Retinal pigment epithelial cell (primary cell): ENCODE data around the gene CPSF4.

Experiments
- DNase-seq: peaks from one replicate; pipeline ENCODE4 v3.0.0-alpha.2; 2010; ENCODE audit warnings: low read depth
- H3K4me3 ChIP-seq: 2 replicates; pipeline ENCODE4 v1.5.1; 2011; ENCODE audit warnings: mild to moderate bottlenecking, low read length, control low read depth, moderate library complexity
- TF ChIP-seq, protein P1 (sequence below): conservative IDR thresholded peaks from 2 replicates; pipeline ENCODE4 v1.5.1; 2011; ENCODE audit warnings: low read depth, low read length, control low read depth, inconsistent platforms

Gene CPSF4

DNA sequence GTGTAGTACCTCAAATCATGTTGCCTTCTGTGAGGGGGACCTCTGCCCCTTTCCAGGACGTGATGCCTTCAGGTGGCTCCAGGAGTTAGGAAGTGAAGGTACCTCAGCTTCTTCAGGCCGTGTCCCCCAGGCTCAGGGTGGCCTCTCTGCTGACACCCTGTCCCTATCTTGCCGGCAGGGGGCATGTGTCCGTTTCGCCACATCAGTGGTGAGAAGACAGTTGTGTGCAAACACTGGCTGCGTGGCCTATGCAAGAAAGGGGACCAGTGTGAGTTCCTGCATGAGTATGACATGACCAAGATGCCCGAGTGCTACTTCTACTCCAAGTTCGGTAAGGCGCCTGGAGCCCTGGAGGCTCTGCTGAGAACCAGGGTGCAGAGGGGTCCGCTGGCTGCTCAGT lies 9.2 kb downstream of the CPSF4 start:
- H3K4me3 ChIP-seq = no peak overlapping the region
- TF ChIP-seq, protein P1, sequence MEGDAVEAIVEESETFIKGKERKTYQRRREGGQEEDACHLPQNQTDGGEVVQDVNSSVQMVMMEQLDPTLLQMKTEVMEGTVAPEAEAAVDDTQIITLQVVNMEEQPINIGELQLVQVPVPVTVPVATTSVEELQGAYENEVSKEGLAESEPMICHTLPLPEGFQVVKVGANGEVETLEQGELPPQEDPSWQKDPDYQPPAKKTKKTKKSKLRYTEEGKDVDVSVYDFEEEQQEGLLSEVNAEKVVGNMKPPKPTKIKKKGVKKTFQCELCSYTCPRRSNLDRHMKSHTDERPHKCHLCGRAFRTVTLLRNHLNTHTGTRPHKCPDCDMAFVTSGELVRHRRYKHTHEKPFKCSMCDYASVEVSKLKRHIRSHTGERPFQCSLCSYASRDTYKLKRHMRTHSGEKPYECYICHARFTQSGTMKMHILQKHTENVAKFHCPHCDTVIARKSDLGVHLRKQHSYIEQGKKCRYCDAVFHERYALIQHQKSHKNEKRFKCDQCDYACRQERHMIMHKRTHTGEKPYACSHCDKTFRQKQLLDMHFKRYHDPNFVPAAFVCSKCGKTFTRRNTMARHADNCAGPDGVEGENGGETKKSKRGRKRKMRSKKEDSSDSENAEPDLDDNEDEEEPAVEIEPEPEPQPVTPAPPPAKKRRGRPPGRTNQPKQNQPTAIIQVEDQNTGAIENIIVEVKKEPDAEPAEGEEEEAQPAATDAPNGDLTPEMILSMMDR = peak; percentile 15
- DNase-seq = no peak

GRCh38 chr7:99448855-99449254 lies 10.1 kb downstream of the CPSF4 start:
- DNase-seq = no peak
- H3K4me3 ChIP-seq = no peak overlapping the region
- TF ChIP-seq, protein P1 = no peak

- TF ChIP-seq, protein P1 = no peak
- no peak overlapping the region for H3K4me3 ChIP-seq
- DNase-seq = no peak
Measured at GRCh38 chr7:99449326-99449725, 10.6 kb downstream of the CPSF4 start.

DNA sequence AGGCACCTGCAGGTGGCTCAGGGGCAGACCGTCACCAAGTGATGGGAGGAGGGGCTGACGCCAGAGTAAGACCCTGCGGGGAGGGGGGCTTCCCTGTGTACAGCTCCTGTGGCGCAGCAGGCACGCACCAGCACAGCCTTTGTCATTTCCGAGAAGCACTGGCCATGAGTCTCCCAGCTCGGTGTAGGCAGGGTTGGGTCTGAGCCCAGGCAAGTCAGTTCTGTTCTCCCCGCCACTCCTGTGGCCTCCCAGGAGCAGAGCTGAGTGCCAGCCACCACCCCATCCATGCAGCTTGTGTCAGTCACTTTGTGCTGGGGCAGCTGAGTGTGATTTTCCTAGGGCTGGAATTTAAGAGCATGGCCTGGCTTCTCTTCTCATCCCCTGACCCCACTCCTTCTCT lies 13.2 kb downstream of the CPSF4 start:
- TF ChIP-seq, protein P1 = no peak
- DNase-seq = no peak
- H3K4me3 ChIP-seq = no peak overlapping the region

DNA sequence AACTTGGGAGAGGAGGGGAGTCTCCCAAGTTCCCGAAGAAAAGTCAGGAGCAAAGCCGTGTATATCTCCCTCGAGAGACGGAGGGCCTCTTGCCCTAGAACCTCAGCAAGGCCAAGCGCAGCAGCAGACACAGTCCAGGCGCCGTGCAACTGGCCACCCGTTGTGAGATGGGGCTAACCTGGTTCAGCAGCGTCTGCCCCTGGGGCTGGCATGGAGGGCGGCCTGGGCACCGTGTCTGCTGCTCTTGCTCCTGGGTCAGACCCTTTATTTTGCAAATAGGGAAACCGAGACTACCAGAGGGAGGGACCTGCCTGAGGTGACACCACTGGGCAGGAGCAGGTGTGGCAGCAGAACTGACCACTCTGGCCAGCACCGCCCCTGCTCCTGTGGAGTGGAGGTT lies 13.8 kb downstream of the CPSF4 start:
- H3K4me3 ChIP-seq = no peak overlapping the region
- no peak for DNase-seq
- TF ChIP-seq, protein P1 = no peak

DNA sequence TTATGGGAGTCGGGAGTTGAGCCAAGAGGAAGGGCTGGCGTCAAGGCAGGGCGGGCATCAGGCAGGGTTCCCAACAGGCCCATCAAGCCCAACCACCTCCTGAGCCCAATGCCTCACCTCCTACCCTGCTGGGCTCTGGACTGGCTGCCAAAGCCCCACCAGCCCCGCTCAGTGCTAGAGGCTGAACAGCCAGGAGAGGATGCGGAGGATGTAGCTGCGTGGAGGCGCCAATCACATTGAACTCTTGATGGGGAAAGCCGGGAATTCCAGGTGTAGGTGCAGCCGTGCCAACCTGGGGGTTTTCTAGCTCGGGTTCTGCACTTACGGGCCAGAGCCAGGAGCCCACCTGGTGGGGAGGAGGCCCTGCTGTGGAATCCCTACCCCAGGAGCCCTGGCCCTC lies 14.4 kb downstream of the CPSF4 start:
- TF ChIP-seq, protein P1 = no peak
- H3K4me3 ChIP-seq = no peak overlapping the region
- DNase-seq = no peak

GRCh38 chr7:99455874-99456273 lies 17.1 kb downstream of the CPSF4 start:
- TF ChIP-seq, protein P1 = no peak
- H3K4me3 ChIP-seq = no peak overlapping the region
- no peak for DNase-seq
